NCI-H2029 (cell line): Measurements from ENCODE around the gene GLRX5.

ENCODE experiments used
- DNase-seq: peaks from one replicate; lab custom pipeline; 2025; lab: John Stamatoyannopoulos, UW

Gene GLRX5

DNA sequence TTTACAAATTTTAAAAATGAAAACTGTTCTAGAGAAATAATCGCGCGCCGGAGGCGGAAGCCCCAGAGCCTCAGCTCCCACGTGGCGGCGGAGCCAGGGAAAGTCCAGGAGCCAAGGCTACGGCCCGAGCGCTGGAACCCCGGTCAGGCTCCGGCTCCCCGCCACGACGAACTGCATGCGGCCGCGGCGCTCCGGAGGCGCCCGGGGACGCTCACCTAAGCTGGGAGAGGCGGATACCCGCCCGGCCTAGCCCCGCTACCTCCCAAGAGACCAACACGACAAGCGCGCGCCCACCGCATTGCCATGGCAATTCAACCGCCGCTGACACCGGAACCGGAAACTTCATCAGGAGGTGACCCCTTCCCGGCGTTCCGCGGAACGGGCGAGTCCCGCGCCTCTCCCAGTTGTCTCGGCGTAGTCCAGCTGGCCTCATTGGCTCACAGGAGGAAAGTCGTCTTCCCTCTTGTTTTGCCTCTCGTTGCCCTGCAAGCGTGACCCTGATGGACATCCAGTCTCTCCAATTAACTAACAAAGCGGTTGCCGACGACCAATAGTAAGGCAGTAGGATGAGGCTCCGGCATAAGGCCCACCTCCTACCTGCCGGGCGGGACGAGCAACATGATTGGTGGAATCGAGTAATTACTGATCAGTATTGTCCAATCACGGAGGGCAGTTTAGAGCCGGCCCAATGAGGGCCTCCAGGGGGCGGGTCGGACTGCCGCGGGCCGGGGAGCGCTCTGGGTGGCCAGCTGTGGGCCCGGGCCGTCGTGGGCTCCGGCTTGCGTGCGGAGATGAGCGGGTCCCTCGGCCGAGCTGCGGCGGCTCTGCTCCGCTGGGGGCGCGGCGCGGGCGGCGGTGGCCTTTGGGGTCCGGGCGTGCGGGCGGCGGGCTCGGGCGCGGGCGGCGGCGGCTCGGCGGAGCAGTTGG, at the start of gene GLRX5:
Gene GLRX5, plus strand, starts transcription at position 752 of the 927 bp plus-strand sequence. Its CDS starts 40 bp downstream, at position 792.
- DNase-seq, result peak; percentile 96

DNA sequence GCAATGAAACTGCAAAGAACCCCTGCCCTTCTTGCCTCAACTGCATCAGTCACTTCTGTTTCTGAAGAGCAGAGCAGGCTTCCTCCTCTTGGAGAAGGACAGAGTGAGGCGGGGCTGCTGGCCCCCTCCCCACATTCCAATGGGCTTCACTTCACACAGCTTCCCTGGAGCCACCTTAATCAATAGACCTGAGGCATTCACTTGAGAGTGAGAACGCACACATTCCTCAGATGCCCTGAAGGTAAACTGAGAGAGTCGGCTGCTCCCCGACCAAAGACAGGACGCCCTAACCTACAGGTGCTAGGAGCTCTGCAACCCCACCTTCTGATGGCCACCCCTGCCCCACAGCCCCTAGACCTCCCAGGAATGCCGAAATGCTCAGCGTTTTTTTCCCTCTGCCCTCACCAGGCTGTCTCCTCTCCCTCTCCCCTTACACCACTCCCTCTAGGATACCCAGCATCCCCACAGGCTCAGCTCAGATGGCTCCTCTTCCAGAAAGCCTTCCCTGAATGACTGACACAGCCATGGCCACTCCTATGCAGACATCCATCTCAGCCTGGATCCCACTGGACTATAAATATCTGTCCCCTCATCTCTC, 49.5 kb upstream of the GLRX5 start:
- no peak for DNase-seq

DNA sequence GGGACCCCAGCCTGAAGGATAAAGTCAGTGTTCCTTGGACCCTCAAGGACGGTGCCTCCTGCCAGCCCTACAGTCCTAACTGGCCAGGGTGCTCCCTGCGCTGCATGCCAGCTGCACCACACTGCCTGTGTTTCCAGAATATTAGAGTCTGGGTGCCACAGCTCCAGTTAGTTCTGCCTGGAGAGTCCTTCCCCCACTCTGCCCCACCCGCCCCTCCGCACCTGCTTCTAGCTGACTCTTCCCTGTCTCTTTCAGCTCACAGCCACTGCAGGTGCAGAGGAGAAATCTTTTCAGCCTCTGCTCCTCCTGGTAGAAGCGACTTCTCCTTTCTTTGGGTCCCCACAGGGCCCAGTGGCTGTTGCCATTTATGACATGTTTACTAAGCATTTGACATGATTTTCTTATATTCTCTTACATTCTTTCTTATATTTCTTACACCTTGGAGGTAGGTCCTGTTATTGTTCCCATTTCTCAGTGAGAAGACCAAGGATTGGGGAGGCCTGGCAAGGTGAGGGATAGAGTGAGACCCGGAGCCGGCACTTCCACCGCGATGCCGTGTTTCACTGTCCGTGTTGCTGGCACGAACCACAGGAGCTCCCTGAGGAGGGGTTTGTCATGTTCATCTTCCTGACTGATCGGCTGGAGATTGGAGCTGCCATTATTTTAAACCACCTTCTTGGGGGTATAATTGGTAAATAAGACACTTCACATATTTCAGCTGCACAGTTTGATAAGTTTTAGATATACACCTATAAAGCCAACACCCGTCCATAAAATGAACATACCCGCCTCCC, 47.8 kb upstream of the GLRX5 start:
- no peak for DNase-seq

DNA sequence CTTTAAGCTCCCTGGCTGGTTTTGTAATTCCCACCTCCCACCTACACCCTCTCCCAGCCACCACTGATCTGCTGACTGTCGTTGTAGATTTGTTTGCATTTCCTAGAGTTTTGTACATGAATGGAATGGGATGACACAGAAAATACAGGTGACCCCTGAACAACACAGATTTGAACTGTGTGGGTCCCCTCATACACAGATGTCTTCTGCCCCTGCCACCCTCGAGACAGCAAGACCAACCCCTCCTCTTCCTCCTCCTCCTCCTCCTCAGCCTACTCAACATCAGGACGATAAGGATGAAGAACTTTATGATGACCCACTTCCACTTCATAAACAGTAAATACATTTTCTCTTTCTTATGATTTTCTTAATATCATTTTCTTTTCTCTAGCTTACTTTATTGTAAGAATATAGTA, 47.2 kb upstream of the GLRX5 start:
- DNase-seq, result no peak

DNA sequence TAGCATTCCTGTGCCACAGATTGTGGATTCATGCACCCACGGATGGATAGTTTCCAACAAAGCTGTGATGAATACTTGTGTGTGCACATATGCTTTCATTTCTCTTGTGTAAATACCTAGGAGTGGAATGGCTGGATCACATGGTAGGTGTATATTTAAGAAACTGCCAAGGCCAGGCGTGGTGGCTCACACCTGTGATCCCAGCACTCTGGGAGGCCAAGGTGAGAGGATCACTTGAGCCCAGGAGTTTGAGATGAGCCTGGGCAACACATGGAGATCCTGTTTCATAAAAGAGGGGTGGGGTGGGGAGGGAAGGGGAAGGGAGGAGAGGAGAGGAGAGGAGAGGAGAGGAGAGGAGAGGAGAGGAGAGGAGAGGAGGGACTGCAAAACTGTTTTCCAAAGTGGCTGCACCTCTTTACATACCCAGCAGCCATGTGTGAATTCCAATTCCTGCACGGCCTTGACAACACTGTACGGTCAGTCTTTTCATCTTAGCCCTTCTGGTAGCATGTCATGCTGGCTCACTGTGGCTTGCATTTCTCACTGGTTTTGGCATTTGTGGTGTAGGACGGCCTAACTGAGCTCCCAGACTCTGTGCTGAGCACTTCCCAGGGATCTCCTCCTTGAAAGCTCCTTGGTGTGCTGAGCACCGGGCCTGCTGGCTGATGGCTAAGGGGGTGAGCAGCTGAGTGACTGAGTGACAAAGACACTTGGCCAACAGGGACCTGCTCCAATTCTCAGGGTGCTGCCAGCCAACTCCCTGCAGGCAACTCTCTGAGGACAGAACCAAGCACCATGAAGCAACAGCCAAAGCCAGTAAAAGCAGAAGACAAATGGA, 46.3 kb upstream of the GLRX5 start:
- no peak for DNase-seq

DNA sequence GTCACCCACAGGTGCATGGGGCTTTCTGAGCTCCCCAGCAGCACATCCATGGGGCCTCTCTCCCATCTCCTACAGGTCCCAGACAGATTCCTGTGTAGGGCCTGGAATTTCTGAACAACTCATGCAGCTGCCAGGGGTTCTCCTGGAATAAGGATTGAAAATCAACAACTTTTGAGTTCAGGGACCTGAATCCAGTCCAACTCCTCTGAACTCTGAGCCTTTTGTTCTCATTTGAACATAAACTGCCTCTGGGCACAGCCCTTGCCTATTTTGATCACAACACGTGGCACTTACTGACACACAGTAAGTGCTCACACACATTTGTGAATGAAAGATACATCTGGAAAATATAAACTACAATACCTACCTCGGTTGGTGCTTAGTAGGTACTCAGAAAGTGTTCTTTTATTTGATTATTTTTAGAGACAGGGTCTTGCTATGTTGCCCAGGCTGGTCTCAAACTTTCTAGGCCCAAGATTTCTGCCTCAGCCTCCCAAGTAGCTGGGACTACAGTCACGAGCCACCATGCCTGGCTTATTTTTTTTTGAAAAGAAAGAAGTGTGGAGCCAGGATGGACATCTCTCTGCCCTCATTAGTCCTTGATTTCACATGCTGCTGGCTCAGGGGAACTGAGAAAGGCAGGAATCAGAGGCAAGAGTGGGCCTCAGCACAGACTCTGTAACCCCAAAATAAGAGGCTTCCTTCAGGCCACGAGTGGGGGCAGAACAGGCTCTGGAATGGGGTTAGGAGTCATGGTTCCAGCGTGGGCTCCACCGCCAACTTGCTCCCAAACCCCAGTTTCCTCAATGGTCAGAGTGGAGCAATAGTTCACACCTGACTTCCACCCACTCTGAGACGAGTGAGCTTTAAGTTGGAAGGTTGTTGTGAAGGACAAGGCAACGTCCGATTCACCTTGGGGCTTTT, 45.4 kb upstream of the GLRX5 start:
- no peak for DNase-seq

DNA sequence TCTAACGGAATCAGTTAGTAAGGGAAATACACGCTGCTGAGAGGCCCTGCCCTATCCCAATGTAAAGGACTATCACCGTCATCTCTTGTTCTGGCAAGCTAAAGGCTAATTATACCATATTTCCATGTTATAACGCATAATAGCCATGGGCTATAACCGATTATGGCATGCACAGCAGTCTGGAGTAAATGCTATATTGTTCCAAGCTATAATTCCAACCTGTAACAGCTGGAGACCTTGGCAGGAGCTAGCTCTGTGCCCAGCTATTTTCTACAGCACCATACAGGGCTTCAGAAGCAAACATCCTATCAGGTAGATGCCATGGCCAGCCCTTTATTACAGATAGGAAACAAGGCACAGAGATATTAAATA, 44.7 kb upstream of the GLRX5 start:
- DNase-seq, result no peak

DNA sequence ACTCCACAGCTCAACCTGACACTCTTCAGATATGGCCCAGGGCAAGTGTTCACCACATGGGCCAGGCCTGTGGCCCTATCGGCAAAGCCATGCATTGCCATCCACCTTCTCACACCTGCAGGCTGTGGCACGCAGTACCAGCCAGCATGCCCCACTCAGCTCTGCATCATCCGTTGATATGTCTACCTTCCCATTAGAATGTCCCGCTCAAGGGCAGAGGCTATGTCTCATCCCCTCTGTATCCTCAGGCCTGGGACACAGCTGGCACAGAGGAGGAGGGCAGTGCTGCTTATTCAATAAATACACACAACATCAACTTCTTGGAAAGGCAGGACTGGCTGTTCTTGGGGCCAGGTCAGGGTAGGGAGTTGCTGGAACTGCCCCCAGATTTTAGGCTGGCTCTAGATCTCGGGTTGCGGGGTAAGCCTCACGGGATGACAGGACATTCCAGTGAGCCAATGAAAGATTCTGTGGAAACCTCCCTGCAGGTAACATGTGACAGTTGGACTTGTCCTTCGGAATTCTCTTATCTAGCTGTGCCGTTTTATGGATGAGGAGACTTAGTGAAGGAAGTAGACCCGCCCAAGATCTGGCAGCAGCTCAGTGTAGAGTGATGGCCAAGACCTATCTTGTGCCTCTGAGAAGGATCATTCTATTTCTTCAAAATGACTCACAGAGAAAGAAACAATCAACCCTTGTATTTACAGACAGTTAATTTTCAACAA, 44.0 kb upstream of the GLRX5 start:
- DNase-seq, result no peak

DNA sequence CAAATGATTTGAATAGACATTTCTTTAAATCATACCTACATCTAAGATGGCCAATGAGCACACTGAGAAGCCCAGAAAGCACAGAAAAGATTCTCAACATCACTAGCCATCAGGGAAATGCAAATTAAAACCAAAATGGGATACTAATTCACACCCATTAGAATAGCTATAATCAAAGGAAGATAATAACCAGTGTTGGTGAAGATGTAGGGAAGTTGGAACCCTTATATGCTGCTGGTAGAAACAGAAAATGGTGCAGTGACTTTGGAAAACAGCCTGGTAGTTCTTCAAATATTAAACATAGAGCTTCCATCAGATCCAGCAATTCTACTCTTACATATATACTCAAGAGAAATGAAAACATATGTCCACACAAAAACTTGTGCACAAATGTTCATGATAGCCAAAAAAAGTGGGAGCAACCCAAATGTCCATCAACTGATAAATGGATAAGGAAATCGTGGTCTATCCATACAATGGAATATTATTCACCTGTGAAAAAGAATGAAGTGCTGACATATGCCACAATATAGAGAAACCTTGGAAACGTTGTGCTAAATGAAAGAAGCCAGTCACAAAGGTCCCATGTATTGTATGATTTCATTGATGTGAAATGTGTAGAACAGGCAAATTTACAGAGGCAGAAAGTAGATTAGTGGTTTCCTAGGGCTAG, 42.8 kb upstream of the GLRX5 start:
- no peak for DNase-seq

DNA sequence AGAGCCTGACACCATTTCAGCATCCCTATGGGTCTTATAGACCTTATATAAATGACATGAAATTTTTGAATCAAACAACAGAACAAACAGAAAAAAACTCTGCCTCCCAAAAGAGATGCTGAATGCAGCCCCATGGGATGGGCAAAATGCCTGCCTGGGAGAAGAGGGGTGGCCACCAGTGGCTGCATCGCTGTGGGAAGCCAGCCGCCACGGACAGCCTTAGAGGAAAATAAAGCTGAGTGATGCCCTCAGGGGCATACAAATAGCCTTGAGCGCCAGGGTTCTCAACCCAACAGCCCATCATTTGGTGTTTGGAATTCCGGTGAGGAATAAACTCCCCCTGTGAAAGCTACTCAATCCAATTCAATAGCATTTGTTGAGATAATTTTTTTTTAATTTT, 41.3 kb upstream of the GLRX5 start:
- no peak for DNase-seq

DNA sequence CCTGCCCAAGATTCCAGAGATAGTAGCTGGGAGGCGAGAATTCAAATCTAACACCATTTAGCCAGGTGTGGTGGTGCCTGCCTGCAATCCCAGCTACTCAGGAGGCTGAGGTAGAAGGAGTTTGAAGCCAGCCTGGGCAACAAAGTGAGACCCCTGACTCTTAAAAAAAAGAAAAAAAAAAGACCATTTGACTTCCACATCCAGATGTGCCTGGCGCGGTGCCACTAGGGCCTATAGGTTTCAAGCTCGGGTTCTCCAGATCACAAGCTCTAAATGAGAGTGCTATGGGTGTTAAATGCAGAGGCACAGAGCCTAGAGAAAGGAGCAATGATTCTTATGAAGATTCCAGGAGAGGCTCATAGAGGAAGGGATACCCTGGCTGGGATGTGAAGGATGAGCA, 40.9 kb upstream of the GLRX5 start:
- DNase-seq, result no peak

DNA sequence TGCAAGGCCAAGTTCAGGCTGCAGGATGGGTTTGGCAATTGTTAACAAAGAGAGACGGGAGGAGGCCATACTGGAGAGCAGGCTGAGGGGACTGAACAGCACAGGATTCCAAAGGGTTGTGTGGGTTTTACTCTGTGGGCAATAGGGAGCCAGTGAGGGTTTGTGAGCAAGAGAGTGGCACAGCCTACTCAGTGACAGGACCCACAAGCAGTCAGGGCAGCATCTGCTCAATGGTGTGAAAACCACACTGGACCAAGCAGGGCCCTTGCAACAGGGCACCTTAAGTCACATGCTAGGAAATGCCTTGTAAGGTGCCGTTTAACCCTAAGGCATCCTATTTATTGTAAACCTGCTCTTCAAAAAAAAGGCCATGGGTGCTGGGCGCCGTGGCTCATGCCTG, 40.4 kb upstream of the GLRX5 start:
- DNase-seq, result no peak

DNA sequence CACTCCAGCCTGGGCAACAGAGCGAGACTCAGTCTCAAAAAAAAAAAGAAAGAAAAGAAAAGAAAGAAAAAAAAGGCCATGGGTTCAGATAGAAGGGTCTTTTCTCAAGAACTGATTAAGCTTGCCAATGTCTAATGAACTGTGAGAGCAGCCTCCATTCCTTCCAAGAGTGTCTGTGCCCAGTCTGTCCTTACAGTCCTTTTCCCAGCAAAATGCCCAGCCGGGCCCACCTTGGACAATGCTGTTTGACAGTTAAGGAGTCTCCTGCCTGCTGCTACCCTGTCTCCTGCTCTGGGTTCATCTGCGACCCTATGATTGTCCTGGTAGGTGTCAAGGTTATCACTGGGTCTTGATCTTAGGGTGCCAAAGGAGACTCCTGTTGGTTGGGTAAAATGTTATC, 39.8 kb upstream of the GLRX5 start:
- DNase-seq, result no peak

DNA sequence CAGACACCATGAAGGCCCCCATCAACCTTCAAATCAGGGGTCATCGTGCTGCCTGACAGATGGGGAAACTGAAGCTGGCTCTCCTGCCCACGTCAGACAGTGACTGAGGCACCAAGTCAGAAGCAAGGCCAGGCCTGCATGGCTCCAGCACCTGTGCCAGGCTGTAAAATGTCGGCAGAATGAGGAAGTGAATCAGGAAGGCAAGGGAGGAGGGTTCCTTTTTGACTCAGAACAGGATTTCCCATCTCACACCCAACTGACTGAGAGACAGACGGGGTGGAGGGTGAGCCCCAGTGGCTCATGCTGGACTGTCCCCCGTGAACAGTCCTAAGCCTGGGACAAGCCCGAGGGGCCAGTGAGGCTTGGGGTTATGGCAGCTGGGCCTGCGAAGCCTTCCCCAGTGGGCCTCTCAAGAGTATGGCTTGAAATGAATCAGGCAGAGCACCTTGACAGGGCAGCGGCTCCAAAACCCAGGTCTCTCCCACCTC, 39.3 kb upstream of the GLRX5 start:
- no peak for DNase-seq

DNA sequence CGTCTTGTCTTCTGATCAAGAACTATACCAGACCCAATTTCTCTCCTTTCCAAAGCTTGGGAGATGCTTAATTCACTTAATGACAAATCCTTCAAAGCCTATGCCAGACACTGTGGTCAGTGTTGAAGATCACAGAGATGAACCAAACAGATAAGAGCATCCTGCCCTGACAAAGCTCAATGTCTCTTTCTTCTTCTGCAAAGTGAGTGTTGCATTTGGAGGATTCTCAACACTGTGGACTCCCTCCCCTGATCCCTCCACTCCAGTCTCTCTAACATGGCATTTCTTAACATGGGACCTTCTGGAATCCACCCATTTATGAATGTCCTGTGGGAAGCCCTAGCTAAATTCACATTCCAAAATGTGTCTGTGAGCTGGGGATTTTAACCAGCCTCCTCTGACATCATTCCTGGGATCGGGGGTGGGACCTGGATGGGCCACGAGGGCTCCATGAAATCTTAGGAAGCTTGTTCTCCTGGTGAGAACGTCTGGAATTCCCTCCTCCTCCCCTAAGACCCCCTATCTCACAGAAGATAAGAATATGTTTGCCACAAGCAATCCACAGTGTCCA, 38.7 kb upstream of the GLRX5 start:
- no peak for DNase-seq

DNA sequence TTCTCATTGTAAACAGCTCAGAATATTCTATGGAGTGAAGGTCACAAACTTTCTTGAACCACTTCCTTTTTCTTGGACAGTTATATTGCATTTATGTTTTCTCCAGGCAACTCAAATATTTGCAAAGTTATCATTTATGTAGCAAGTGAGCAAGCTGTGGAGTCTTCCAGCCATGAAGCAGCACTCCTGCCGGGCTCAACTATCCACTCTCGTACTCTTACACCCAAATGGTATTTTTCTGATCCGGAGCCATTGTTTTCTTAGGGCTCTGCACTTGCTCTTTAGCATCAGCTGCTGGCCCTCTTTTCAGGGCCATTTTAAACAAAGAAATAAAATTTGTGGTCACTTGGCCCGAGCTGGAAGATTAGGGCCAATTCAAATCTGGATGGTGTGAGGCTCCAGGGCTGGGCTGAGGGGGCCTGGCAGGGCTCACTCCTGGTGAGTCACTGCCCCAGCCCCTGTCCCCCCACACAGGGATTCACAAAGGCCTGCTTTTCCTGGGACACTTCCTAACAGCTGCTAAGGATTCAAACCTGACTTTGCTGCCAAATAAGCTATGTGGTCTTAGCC, 38.1 kb upstream of the GLRX5 start:
- no peak for DNase-seq

DNA sequence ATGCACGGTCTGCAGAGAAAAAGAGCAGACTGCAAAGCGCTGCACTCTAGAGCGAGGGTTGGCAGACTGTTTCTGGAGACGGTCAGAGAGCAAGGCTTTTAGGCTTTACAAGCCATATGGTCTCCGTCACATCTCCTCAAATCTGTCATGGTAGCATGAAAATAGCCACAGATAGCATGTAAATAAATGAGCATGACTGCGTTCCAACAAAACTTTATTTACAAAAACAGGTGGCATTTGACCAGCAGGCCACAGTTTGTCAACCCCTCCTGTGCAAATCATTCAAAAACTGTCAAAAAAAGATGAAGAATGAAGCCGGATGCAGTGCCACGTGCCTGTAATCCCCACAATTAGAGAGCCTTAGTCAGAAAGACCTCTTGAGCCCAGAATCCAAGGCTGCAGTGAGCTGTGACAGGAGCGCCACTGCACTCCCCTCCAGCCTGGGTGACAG, 37.3 kb upstream of the GLRX5 start:
- no peak for DNase-seq

DNA sequence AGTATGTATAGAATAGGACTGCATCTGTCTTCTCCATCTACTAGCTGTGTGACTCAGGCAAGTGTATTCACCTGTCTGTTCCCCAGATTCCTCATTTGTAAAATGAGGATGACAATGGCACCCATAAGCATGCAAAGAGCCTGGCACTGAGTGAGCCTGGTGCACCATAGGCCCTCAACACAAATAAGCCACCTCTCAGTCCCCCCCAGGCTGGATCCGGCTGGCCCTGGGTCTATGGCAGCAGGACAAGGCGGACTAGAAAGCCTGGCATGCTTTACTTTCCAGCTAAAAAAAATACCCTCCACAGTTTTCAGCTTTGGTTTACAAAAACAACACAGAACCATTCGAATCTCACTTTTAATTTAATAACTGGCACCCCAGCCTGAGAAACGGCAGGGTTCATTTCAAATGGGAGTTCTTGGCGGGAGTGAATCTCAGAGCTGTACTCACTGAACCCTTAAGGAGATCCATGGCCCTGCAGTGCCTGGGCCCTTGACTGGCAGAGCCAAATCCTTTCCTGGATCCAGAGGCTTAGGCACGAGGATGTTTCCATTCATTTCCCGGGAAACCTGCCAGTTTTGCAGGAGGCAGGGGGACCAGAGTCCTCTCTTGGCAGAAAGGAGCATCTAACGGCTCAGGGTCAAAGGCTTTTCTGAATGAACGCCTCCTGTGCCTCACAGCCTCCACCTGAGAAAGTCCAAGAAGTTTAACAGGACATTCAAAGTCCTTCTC, 36.1 kb upstream of the GLRX5 start:
- no peak for DNase-seq
